ENCODE measurements around the gene GNA12. TPM values are rescaled to one million over a fixed set of nuclear protein-coding genes. Genes with fewer than 3 reads are reported as not detected.

The GNA12 gene
- total RNA-seq, 1 experiment from 2014 or later: 20.6 TPM

DNA sequence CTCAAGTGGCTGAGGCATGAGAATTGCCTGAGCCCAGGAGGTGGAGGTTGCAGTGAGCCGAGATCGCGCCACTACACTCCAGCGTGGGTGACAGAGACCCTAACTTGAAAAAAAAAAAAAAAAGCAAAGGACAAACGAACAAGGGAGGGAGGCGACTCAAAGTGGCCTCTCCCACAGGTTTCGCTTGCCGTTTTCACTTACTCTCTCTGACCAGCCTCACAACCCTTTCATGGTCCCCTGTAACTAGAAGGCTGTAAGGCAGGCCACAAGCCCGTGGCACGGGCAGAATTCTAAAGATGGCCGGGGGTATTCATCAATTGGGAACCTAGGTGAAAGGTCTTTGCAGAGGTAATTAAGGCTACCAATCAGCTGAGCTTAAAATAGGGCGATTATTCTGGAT is 25.5 kb downstream of the GNA12 start:
- no peak for DNase-seq (ENCODE audit: low read depth)

GRCh38 chr7:2818121-2818520 is 26.0 kb downstream of the GNA12 start:
- no peak for DNase-seq (ENCODE audit: low read depth)

GRCh38 chr7:2817456-2817855 is 26.7 kb downstream of the GNA12 start:
- DNase-seq (ENCODE audit: low read depth): no peak

- DNase-seq (ENCODE audit: low read depth): no peak
These were observed 28.2 kb downstream of the GNA12 start for GRCh38 chr7:2815875-2816245.

- DNase-seq (ENCODE audit: low read depth): no peak
These were observed 28.9 kb downstream of the GNA12 start for GRCh38 chr7:2814946-2815874.

GRCh38 chr7:2814186-2814945 is 29.7 kb downstream of the GNA12 start:
- no peak for DNase-seq (ENCODE audit: low read depth)

- DNase-seq (ENCODE audit: low read depth): no peak
These were observed 30.5 kb downstream of the GNA12 start for GRCh38 chr7:2813350-2814185.

DNA sequence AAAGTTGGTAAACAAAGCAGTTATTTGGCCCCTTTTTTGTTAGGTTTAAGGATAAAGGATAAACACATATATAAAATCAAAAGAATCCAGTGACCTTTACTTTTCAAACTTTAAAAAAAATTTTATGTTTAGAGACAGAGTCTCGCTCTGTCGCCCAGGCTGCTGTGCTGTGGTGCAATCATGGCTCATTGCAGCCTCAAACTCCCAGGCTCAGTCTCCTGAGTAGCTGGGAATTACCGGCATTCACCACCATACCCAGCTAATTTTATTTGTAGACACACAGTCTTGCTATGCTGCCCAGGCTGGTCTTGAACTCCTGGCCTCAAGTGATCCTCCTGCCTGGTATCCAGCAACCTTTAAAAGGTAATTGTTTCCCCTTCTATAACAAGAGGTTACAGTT is 31.3 kb downstream of the GNA12 start:
- no peak for DNase-seq (ENCODE audit: low read depth)

DNA sequence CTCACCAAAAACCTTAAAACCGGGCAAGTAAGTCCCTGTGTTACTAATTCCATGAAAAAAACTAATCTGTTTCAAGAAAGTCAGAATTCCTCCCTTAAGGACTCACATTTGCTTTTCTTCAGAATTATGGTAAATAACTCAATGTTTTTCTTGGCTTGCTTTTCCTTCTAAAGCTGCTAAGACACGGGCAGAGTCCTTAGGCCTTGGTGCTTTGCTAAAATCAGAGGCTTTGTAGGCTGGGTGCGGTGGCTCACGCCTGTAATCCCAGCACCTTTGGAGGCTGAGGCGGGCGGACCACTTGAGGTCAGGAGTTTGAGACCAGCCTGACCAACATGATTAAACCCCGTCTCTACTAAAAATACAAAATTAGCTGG is 32.0 kb downstream of the GNA12 start:
- peak; percentile 20 for DNase-seq (ENCODE audit: low read depth)

DNA sequence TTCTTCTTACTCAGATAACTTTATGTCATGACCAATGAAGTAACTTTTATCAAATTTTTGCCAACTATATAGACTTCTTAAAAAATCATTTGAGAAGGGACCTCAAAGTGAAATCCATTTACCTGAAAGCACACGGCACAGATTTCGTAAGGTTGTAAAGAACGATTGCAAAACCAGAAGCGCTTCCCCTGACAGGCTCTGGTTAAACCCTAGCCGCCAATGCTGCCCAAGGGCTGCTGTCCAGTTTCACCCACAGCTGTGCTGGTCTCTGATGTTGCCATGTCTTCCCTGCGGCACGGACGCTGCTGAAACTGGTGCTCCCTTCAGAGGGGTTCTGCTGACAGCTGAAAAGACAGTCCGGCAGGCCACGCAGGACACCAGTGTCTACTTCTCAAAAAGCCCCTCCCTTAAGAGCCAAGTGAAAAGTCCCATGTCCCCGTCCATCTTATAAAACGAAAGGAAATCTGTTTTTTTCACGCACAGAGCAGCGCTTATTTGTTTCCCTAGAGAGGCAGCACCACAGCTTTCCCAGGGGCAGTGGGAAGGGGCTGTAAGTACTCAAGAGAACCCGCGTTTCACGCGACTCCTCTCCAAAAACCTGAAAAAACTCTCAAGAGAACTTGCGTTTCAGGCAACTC is 32.5 kb downstream of the GNA12 start:
- peak; percentile 14 for DNase-seq (ENCODE audit: low read depth)

- DNase-seq (ENCODE audit: low read depth): no peak
These were observed 33.3 kb downstream of the GNA12 start for GRCh38 chr7:2810682-2811415.

- no peak for DNase-seq (ENCODE audit: low read depth)
These were observed 34.0 kb downstream of the GNA12 start for GRCh38 chr7:2809903-2810625.

DNA sequence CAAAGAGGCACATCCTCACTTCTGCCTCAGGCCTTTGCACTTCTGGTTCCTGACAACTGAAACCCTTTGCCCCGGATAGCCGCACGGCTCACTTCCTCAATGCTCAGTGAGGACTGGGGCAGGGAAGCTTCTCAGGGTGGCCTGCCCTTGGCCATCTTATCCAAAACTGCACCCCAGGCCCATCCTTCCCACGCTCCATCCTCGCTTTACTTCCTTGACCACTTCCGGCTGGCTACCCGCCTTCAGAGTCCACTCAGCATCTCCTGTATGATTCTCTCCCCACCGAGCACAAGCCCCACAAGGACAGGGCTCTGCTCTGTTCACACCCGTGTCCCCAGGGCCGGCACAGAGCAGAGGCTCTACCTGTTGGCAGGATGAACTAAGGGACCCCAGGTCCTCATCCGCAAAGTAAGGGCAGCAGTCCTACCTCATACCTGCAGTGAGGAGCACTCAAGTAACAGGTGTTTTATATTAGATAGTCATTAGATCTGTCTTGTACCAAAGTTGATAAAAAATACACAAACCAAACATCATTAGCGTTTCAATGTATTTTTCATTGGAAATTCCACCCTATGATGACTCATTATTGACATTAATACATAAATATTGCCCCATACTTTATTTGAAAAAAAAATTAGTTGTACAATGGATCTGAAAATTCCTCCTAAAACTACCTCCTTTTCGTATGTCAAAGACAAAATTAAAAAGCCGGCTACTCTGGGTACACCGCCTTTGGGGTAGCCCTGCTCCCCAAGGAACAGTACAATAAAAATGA is 35.0 kb downstream of the GNA12 start:
- no peak for DNase-seq (ENCODE audit: low read depth)

DNA sequence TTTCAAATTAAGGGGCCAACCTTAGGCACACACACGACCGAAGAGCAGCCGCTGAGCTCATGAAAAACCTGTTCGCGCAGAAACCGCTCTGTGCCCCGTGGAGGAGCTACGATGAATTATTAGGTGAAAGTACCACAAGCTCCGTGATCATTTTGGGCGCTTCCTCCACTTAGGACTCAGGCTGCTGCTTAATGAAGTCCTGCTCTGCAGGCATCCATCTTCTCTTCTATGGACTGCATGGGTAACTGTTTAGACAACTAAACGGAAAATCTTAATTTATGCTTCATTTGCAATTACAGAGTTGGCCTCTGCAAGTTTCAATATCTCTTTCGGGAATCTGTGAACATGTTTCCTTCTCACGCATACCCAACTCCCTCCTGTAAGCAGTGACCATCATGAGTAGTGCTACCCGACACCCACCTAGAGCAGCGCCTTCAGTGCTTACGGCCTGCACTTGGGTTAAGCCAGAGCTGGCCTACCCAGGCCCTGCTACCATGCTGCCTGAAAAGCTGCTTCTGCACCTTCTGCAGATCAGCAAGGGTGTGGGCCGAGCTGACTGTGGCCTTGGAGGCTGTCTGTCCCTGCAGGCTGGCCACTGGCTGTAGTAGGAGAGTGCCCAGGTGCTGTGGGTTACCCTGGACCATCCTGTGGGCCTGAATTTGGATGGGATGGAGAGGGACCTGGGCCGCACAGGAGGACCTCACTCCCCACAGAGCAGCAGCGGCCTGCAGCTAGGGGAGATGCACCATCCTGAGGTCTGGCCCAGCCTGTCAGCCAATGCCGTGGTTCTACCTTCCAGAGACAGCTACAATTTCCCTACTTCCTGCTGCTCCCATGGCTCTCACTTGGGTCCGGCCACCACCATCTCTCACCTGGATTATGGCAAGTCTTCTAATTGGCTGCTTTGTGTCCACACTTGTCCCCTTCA is 36.0 kb downstream of the GNA12 start:
- DNase-seq (ENCODE audit: low read depth): no peak

DNA sequence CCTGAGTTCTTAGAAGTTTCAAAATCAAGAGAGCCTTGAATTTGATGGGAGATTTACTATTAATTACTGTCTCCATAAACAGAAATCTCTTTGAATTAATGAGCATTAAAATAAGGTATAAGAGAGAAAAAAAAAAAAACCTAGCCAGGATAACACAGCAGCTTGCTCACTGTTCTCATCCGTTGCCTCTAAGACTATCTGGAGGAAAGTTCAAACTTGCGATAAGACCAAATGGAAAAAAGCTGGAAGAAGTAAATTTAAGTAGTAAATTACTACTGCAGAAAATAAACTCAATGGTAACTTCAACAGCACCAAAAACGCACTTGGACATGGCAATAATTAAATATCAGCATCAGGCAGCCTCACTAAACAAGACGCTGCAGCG is 36.7 kb downstream of the GNA12 start:
- no peak for DNase-seq (ENCODE audit: low read depth)

DNA sequence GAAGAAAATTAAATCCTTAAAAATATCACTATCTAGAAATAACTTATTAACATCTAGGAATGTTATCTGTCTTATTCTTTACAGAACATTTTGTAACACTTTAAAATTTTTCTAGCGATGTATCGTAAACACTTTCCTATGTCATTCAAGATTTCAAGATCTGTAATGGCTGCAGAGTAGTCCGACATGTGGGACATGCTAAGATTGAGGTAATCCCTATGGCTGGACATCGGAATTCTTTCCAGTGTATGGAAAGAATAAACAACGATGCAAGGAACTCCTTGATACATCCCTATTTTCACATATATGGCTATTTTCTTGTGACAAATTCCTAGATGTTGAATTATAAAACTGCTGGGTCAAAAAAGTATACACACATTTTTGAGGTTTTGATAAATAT is 37.5 kb downstream of the GNA12 start:
- DNase-seq (ENCODE audit: low read depth): no peak

DNA sequence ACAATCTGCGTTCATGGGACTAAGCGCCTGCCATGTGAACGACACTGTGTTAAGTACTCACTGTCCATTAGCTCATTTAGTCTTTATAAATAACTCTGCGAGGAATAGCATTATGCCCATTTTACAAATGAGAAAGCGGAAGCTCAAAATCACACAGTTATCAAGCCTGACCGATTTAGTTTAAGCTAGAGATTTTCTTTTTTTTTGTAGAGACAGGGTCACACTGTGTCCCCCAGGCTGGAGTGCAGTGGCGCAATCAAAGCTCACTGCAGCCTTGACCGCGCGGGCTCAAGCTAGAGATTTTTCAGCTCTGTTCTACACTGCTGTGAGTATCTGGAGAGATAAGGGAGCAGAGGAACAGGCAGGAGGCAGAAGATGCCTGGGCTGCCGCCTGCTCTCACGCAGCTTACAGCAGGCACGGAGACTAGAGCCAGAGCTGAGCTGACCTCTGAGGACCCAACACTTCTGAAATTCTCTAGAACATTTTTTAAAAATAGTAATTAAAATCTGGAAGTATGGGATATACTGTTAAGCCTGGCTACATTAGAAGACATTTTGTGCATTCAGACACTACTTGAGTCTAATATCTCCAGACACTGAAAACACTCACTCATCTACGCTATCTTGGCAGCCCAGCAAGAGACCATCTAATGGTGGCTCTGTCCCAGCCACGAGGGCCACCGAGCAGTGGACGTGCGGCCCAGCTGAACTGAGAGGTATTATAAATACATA is 38.7 kb downstream of the GNA12 start:
- DNase-seq (ENCODE audit: low read depth): no peak
